SH-SY5Y (cell line): ENCODE data around the gene MCM9.

ENCODE experiments used
- GATA2 ChIP-seq: IDR thresholded peaks from 2 replicates; pipeline ENCODE4 v1.6.1; 2011; ENCODE audit warnings: mild to moderate bottlenecking, low read depth, low read length
- GATA3 ChIP-seq: IDR thresholded peaks from 2 replicates; pipeline ENCODE4 v1.6.1; 2011; ENCODE audit warnings: low read depth, mild to moderate bottlenecking, low read length, moderate library complexity

GRCh38 chr6:118968416-118968815 lies 33.5 kb upstream of the MCM9 start:
- TF ChIP-seq GATA2 (no peak), GATA3 (no peak)
